HEK293 (cell line): Measurements from ENCODE around the gene CHCHD10.
A peak's percentile ranks its signal among the peaks of the same experiment; 100 is the strongest.

ENCODE experiments used
- CTCF ChIA-PET: fragments of 350-600 bp; formaldehyde crosslinking; extraction: SDS; loops from one replicate; lab custom pipeline; 2021; ENCODE audit warnings: antibody characterized with exemption; lab: Yijun Ruan, JAX
- POLR2A ChIA-PET: fragments of 300-600 bp; formaldehyde crosslinking; extraction: SDS; loops from one replicate; lab custom pipeline; 2020; ENCODE audit warnings: antibody characterized with exemption, inconsistent platforms; lab: Yijun Ruan, JAX
- H3K27ac ChIP-seq: fragments of 200-500 bp; sonication (Bioruptor generic); 2 replicates; pipeline ENCODE4 v1.5.1; 2014; ENCODE audit warnings: low read depth, low read length, control low read depth, inconsistent platforms; ENCODE audit errors: extremely low read depth
- H3K36me3 ChIP-seq, 2 experiments: fragments of 200-500 bp in 1 of 2; sonication (Bioruptor generic) in 1 of 2; 1 replicate in 1 of 2; 2 replicates in 1 of 2; pipeline ENCODE4 v1.5.1; 2014 to 2017; ENCODE audit warnings: inconsistent platforms in 2 of 2, low read length in 2 of 2; ENCODE audit not compliant: control insufficient read depth in 2 of 2, insufficient read depth in 1 of 2
- H3K4me1 ChIP-seq: fragments of 200-500 bp; sonication (Bioruptor generic); 2 replicates; pipeline ENCODE4 v1.5.1; 2014; ENCODE audit warnings: mild to moderate bottlenecking, low read length, inconsistent platforms; ENCODE audit not compliant: control insufficient read depth, insufficient read depth
- H3K4me3 ChIP-seq: 2 replicates; pipeline ENCODE4 v1.5.1; 2011; ENCODE audit warnings: low read depth, mild to moderate bottlenecking, control low read depth, low read length, moderate library complexity
- H3K9me3 ChIP-seq: fragments of 200-500 bp; sonication (Bioruptor generic); 2 replicates; pipeline ENCODE4 v1.5.1; 2014; ENCODE audit warnings: low read depth, low read length, inconsistent platforms; ENCODE audit not compliant: control insufficient read depth, insufficient read depth
- HOXD13 ChIP-seq: sonication (generic); formaldehyde crosslinking; IDR thresholded peaks from 2 replicates; pipeline ENCODE4 v1.8.0; 2022; ENCODE audit warnings: missing genetic modification reagents, borderline replicate concordance
- SP7 ChIP-seq: fragments of 450-650 bp; formaldehyde crosslinking; IDR thresholded peaks from 2 replicates; pipeline ENCODE4 v1.5.1; 2016; ENCODE audit warnings: missing biosample characterization, missing genetic modification characterization
- ZBTB17 ChIP-seq: fragments of 450-650 bp; formaldehyde crosslinking; IDR thresholded peaks from 2 replicates; pipeline ENCODE4 v1.5.1; 2016; ENCODE audit warnings: missing biosample characterization, missing genetic modification characterization
- ZBTB48 ChIP-seq: fragments of 450-650 bp; formaldehyde crosslinking; IDR thresholded peaks from 2 replicates; pipeline ENCODE4 v1.5.1; 2016; ENCODE audit warnings: missing biosample characterization, missing genetic modification characterization
- ZIC2 ChIP-seq: fragments of 450-650 bp; formaldehyde crosslinking; IDR thresholded peaks from 2 replicates; pipeline ENCODE4 v1.5.1; 2016; ENCODE audit warnings: missing biosample characterization, missing genetic modification characterization
- ZNF19 ChIP-seq: fragments of 450-650 bp; formaldehyde crosslinking; IDR thresholded peaks from 2 replicates; pipeline ENCODE4; 2016; ENCODE audit warnings: missing biosample characterization, missing genetic modification characterization, low read depth
- ZNF292 ChIP-seq: fragments of 450-650 bp; formaldehyde crosslinking; IDR thresholded peaks from 2 replicates; pipeline ENCODE4 v1.5.1; 2016; ENCODE audit warnings: low read depth, missing biosample characterization, missing genetic modification characterization, borderline replicate concordance
- ZNF394 ChIP-seq: fragments of 450-650 bp; formaldehyde crosslinking; IDR thresholded peaks from 2 replicates; pipeline ENCODE4 v1.5.1; 2016; ENCODE audit warnings: missing biosample characterization, missing genetic modification characterization, mild to moderate bottlenecking, moderate library complexity, borderline replicate concordance
- ZNF530 ChIP-seq: fragments of 450-650 bp; formaldehyde crosslinking; IDR thresholded peaks from 2 replicates; pipeline ENCODE4 v1.5.1; 2016; ENCODE audit warnings: low read depth, missing biosample characterization, missing genetic modification characterization
- ZNF560 ChIP-seq: fragments of 450-650 bp; formaldehyde crosslinking; IDR thresholded peaks from 2 replicates; pipeline ENCODE4 v1.5.1; 2017; ENCODE audit warnings: missing biosample characterization, missing genetic modification characterization, borderline replicate concordance
- ZNF600 ChIP-seq: fragments of 450-650 bp; formaldehyde crosslinking; IDR thresholded peaks from 2 replicates; pipeline ENCODE4 v1.5.1; 2016; ENCODE audit warnings: missing biosample characterization, missing genetic modification characterization
- ZSCAN16 ChIP-seq: fragments of 450-650 bp; formaldehyde crosslinking; IDR thresholded peaks from 2 replicates; pipeline ENCODE4 v1.5.1; 2016; ENCODE audit warnings: missing biosample characterization, missing genetic modification characterization
- ZXDB ChIP-seq: fragments of 450-650 bp; formaldehyde crosslinking; IDR thresholded peaks from 2 replicates; pipeline ENCODE4 v1.5.1; 2016; ENCODE audit warnings: missing biosample characterization, missing genetic modification characterization
- TF ChIP-seq, protein P1 (sequence below): fragments of 450-650 bp; formaldehyde crosslinking; conservative IDR thresholded peaks from 2 replicates; pipeline ENCODE4 v1.5.1; 2016; ENCODE audit warnings: low read depth, missing biosample characterization, missing genetic modification characterization
- TF ChIP-seq, protein P2 (sequence below): fragments of 450-650 bp; formaldehyde crosslinking; IDR thresholded peaks from 2 replicates; pipeline ENCODE4 v1.5.1; 2016; ENCODE audit warnings: missing biosample characterization, missing genetic modification characterization
- TF ChIP-seq, protein P3 (sequence below): fragments of 450-650 bp; IDR thresholded peaks from 2 replicates; pipeline ENCODE4 v1.5.1; 2018; ENCODE audit warnings: missing biosample characterization, mild to moderate bottlenecking, missing genetic modification characterization
- TF ChIP-seq, protein P4 (sequence below): fragments of 450-650 bp; formaldehyde crosslinking; IDR thresholded peaks from 2 replicates; pipeline ENCODE4 v1.5.1; 2016; ENCODE audit warnings: missing biosample characterization, missing genetic modification characterization
- TF ChIP-seq, protein P5 (sequence below): fragments of 450-650 bp; formaldehyde crosslinking; IDR thresholded peaks from 2 replicates; pipeline ENCODE4 v1.5.1; 2016; ENCODE audit warnings: missing biosample characterization, missing genetic modification characterization
- TF ChIP-seq, protein P6 (sequence below): fragments of 450-650 bp; formaldehyde crosslinking; IDR thresholded peaks from 2 replicates; pipeline ENCODE4 v1.5.1; 2016; ENCODE audit warnings: missing biosample characterization, missing genetic modification characterization

The CHCHD10 gene

DNA sequence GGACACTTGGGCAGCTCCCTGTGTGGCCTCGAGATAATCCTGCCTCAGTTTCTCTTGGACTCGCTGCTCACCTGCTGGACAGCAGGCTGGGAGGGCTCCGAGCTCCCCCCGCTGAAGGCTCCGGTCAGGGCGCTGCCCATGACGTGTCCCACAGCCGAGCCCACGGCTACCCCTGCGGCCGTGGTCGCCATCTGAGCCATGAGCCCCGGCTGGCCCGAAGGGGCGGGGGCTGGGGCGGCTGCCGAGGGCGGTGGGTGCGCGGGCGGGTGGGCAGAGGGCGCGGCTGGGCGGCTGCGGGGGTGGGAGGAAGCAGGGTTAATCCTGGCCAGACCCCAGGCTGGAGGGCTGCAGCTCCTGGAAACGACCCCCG, 484 bp downstream of the CHCHD10 start:
- TF ChIP-seq ZNF394 = no peak
- no peak for TF ChIP-seq ZNF19 (tag by site-specific recombination)
- TF ChIP-seq ZNF600 (tag by site-specific recombination) = no peak
- no peak for TF ChIP-seq ZXDB
- TF ChIP-seq ZNF292 (tag by site-specific recombination) = no peak
- TF ChIP-seq ZSCAN16 (tag by site-specific recombination) = no peak
- no peak for TF ChIP-seq ZNF560
- TF ChIP-seq, protein P1, sequence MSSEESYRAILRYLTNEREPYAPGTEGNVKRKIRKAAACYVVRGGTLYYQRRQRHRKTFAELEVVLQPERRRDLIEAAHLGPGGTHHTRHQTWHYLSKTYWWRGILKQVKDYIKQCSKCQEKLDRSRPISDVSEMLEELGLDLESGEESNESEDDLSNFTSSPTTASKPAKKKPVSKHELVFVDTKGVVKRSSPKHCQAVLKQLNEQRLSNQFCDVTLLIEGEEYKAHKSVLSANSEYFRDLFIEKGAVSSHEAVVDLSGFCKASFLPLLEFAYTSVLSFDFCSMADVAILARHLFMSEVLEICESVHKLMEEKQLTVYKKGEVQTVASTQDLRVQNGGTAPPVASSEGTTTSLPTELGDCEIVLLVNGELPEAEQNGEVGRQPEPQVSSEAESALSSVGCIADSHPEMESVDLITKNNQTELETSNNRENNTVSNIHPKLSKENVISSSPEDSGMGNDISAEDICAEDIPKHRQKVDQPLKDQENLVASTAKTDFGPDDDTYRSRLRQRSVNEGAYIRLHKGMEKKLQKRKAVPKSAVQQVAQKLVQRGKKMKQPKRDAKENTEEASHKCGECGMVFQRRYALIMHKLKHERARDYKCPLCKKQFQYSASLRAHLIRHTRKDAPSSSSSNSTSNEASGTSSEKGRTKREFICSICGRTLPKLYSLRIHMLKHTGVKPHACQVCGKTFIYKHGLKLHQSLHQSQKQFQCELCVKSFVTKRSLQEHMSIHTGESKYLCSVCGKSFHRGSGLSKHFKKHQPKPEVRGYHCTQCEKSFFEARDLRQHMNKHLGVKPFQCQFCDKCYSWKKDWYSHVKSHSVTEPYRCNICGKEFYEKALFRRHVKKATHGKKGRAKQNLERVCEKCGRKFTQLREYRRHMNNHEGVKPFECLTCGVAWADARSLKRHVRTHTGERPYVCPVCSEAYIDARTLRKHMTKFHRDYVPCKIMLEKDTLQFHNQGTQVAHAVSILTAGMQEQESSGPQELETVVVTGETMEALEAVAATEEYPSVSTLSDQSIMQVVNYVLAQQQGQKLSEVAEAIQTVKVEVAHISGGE = no peak
- no peak for TF ChIP-seq ZBTB17 (tag by site-specific recombination)
- TF ChIP-seq, protein P2, sequence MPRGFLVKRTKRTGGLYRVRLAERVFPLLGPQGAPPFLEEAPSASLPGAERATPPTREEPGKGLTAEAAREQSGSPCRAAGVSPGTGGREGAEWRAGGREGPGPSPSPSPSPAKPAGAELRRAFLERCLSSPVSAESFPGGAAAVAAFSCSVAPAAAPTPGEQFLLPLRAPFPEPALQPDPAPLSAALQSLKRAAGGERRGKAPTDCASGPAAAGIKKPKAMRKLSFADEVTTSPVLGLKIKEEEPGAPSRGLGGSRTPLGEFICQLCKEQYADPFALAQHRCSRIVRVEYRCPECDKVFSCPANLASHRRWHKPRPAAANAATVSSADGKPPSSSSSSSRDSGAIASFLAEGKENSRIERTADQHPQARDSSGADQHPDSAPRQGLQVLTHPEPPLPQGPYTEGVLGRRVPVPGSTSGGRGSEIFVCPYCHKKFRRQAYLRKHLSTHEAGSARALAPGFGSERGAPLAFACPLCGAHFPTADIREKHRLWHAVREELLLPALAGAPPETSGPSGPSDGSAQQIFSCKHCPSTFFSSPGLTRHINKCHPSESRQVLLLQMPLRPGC (tag by site-specific recombination) = no peak
- TF ChIP-seq, protein P3, sequence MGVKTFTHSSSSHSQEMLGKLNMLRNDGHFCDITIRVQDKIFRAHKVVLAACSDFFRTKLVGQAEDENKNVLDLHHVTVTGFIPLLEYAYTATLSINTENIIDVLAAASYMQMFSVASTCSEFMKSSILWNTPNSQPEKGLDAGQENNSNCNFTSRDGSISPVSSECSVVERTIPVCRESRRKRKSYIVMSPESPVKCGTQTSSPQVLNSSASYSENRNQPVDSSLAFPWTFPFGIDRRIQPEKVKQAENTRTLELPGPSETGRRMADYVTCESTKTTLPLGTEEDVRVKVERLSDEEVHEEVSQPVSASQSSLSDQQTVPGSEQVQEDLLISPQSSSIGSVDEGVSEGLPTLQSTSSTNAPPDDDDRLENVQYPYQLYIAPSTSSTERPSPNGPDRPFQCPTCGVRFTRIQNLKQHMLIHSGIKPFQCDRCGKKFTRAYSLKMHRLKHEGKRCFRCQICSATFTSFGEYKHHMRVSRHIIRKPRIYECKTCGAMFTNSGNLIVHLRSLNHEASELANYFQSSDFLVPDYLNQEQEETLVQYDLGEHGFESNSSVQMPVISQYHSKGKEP (tag by site-specific recombination) = no peak
- TF ChIP-seq, protein P4, sequence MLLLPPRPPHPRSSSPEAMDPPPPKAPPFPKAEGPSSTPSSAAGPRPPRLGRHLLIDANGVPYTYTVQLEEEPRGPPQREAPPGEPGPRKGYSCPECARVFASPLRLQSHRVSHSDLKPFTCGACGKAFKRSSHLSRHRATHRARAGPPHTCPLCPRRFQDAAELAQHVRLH (tag by site-specific recombination) = no peak
- no peak for TF ChIP-seq ZNF530
- Histone ChIP-seq H3K4me1 (peaks cover 1% of the 10 kb centered on the region), H3K27ac (peak overlapping the region; percentile 39; the same call in 1 of the 2 replicates), H3K36me3 (peaks cover 0 to 24% of the 10 kb centered on the region in 2 experiments; a peak in 1 of 3 replicates), H3K4me3 (peak overlapping the region; percentile 68), H3K9me3 (no peaks in the 10 kb centered on the region)
- ChIA-PET CTCF (interaction anchor here (0.6 to 3.6 kb wide), 10 partner anchors 8 to 1363 kb away, joined by 3 to 34 read pairs (median 3); partner anchors contain the start of gene SLC2A11), POLR2A (interaction anchor here (0.6 to 1.5 kb wide), 6 partner anchors 9 to 463 kb away, joined by 3 to 7 read pairs (median 6); partner anchors contain the start of gene SLC2A11)

DNA sequence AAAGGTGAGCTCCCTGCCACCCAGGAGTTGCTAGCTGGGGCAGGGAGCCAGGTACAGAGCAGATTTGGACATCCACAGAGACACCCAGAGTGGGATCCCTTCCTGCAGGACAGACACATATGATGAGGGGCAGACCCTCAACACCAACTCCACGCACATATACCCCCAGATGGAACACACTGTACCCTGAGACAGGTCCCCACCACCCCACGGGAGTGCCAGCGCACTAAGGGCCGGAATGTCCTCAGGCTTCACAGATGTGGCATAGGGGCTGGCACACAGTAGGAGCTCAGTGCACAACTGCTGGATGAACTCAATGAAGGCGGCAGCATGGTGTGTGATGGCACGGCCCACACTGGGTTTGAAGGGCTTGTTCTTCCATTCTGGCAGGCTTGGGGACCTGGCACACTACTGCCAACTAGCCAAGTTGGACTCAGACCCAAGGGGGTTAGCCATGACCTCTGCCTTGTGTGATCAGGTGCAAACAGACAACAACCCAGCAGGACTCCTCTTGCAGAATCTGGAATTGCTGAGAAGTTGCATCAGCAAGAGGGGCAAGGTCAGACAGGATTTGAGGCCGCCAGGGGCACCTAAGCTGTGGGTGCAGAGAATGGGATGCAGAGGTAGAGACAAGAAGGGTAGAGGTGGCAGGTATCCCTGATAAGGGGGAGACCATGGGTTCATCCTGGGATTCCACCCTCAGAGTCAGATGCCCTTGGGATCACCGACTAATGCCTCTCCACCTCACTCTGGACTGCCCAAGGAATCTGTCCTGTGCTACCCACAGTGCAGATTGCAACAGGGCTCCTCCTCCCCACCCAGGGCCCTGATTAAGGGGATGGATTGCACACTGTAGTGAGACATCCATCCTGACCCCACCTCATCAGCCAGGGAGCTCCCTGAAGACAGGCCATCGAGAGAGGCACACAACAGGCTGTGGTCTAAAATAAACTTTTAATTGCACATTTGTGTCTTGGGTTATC, 2.6 kb downstream of the CHCHD10 start:
- ChIA-PET CTCF (interaction anchor here (0.5 to 1.7 kb wide), 3 partner anchors 83 to 115 kb away, joined by 3 to 7 read pairs (median 3); no protein-coding TSS in a partner anchor), POLR2A (no interaction called here)
- Histone ChIP-seq H3K9me3 (no peaks in the 10 kb centered on the region), H3K4me3 (no peak overlapping the region), H3K4me1 (no peaks in the 10 kb centered on the region), H3K27ac (no peak overlapping the region), H3K36me3 (peaks cover 0 to 24% of the 10 kb centered on the region in 2 experiments; a peak in 1 of 3 replicates)
- TF ChIP-seq HOXD13 (CRISPR knock-in tag) (peak; percentile 88; the same call in 1 of the 2 replicates), ZIC2 (tag by site-specific recombination) (peak; percentile 50), ZBTB48 (tag by site-specific recombination) (no peak), ZBTB17 (tag by site-specific recombination) (peak; percentile 50), SP7 (tag by site-specific recombination) (no peak)
- TF ChIP-seq, protein P5, sequence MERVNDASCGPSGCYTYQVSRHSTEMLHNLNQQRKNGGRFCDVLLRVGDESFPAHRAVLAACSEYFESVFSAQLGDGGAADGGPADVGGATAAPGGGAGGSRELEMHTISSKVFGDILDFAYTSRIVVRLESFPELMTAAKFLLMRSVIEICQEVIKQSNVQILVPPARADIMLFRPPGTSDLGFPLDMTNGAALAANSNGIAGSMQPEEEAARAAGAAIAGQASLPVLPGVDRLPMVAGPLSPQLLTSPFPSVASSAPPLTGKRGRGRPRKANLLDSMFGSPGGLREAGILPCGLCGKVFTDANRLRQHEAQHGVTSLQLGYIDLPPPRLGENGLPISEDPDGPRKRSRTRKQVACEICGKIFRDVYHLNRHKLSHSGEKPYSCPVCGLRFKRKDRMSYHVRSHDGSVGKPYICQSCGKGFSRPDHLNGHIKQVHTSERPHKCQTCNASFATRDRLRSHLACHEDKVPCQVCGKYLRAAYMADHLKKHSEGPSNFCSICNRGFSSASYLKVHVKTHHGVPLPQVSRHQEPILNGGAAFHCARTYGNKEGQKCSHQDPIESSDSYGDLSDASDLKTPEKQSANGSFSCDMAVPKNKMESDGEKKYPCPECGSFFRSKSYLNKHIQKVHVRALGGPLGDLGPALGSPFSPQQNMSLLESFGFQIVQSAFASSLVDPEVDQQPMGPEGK = peak; percentile 51
- TF ChIP-seq, protein P6, sequence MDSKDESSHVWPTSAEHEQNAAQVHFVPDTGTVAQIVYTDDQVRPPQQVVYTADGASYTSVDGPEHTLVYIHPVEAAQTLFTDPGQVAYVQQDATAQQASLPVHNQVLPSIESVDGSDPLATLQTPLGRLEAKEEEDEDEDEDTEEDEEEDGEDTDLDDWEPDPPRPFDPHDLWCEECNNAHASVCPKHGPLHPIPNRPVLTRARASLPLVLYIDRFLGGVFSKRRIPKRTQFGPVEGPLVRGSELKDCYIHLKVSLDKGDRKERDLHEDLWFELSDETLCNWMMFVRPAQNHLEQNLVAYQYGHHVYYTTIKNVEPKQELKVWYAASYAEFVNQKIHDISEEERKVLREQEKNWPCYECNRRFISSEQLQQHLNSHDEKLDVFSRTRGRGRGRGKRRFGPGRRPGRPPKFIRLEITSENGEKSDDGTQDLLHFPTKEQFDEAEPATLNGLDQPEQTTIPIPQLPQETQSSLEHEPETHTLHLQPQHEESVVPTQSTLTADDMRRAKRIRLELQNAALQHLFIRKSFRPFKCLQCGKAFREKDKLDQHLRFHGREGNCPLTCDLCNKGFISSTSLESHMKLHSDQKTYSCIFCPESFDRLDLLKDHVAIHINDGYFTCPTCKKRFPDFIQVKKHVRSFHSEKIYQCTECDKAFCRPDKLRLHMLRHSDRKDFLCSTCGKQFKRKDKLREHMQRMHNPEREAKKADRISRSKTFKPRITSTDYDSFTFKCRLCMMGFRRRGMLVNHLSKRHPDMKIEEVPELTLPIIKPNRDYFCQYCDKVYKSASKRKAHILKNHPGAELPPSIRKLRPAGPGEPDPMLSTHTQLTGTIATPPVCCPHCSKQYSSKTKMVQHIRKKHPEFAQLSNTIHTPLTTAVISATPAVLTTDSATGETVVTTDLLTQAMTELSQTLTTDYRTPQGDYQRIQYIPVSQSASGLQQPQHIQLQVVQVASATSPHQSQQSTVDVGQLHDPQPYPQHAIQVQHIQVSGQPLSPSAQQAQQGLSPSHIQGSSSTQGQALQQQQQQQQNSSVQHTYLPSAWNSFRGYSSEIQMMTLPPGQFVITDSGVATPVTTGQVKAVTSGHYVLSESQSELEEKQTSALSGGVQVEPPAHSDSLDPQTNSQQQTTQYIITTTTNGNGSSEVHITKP (tag by site-specific recombination) = peak; percentile 11; the same call in 1 of the 2 replicates
